ENCODE data around the gene SLC22A31. TPM values are rescaled to one million over a fixed set of nuclear protein-coding genes. Genes with fewer than 3 reads are reported as not detected.
"Not testable (repeated sequence)": the region's sequence is repeated elsewhere in the genome, so short reads cannot be mapped to it uniquely, and the experiment has no call there.

Gene SLC22A31
- total RNA-seq (2021) (0.47 and 1.0 TPM in 2 replicates), Bru-seq, nascent RNA (not detected), BruChase-seq, experiment 1, labeled RNA remaining after a 2-hour chase (percentile 16 among the genes with signal in this experiment), BruChase-seq, experiment 2, labeled RNA remaining after a 6-hour chase (percentile 10 among the genes with signal in this experiment)
- long read RNA-seq, partial matches to known transcripts, result 0 of 3 reads
- long read RNA-seq, other reads (novel, unspliced or antisense), result 3 of 3 reads

DNA sequence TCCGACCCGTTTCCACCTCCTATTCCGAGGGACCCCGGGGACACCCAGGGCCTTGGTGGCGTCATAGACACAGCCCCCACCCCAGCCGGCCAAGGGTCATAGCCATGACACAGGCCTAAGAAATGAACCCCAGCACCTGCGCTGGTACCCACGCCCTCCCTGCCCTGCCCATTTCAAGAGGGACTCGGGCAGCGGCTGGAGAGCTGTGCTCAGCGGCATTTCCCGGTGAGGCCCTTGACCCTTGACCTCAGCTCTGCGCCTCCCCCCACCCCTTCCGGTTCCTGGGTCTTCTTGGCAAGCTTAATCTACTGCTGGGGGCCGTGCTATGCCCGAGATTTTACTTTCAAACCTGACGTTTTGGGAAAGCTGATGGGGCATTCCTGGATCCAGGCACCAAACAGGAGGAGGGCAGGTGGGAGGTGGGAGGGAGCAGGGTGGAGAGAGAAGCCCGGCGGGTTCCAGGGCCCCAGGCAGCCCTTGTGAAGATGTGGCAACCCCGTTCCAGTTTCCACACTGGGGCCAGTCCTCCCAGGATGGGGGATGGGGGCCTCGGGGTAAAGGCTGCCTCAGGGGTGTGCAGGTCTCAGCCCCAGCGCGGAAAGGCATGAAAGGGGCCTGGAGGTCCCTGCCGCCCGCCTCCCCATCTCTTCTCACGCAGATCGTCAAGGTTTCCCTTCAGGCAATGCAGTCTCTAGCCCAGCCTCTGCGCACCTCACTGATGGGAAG, at the start of gene SLC22A31:
TSS of gene SLC22A31 (minus strand) at position 414 of the 726 bp plus-strand sequence. CDS start at position 378, 36 bp downstream.
- no peak for TF ChIP-seq EZH2 (IDR thresholded peaks at IDR 0.05; ENCODE audit: borderline replicate concordance, low read depth, low read length, poor library complexity, severe bottlenecking)
- TF ChIP-seq, protein P1, sequence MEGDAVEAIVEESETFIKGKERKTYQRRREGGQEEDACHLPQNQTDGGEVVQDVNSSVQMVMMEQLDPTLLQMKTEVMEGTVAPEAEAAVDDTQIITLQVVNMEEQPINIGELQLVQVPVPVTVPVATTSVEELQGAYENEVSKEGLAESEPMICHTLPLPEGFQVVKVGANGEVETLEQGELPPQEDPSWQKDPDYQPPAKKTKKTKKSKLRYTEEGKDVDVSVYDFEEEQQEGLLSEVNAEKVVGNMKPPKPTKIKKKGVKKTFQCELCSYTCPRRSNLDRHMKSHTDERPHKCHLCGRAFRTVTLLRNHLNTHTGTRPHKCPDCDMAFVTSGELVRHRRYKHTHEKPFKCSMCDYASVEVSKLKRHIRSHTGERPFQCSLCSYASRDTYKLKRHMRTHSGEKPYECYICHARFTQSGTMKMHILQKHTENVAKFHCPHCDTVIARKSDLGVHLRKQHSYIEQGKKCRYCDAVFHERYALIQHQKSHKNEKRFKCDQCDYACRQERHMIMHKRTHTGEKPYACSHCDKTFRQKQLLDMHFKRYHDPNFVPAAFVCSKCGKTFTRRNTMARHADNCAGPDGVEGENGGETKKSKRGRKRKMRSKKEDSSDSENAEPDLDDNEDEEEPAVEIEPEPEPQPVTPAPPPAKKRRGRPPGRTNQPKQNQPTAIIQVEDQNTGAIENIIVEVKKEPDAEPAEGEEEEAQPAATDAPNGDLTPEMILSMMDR (conservative IDR thresholded peaks at IDR 0.05; ENCODE audit: low read depth, low read length), result no peak
- H3K4me3 ChIP-seq (ENCODE audit: low read depth, low read length, poor library complexity, severe bottlenecking), result peak within 1 kb of the TSS; percentile 38
- no peaks in the 10 kb centered on the region for H3K9me3 ChIP-seq (ENCODE audit: low read depth, low read length, poor library complexity, severe bottlenecking)
- intact Hi-C loops (cut with micrococcal nuclease; ENCODE audit: unreplicated experiment), result no loop called here
- no peak for DNase-seq (ENCODE audit: low spot score)
- peaks cover 30% of the 10 kb centered on the region for H3K27me3 ChIP-seq (replicated peaks; ENCODE audit: insufficient read depth, low read depth, low read length, poor library complexity)
- H3K27ac ChIP-seq (ENCODE audit: low read depth, low read length, poor library complexity, severe bottlenecking), result no peak within 1 kb of the TSS
- no TSS peak for BruUV-seq (replicated peaks)
- H3K4me1 ChIP-seq (ENCODE audit: insufficient read depth, low read length, poor library complexity, severe bottlenecking), result peaks cover 7% of the 10 kb centered on the region
- ChIA-PET CTCF (no interaction called here), POLR2A (ENCODE audit: low non-redundant PET) (no interaction called here)
- no peaks in the 10 kb centered on the region for H3K36me3 ChIP-seq (ENCODE audit: insufficient read depth, low read length, poor library complexity, severe bottlenecking)

DNA sequence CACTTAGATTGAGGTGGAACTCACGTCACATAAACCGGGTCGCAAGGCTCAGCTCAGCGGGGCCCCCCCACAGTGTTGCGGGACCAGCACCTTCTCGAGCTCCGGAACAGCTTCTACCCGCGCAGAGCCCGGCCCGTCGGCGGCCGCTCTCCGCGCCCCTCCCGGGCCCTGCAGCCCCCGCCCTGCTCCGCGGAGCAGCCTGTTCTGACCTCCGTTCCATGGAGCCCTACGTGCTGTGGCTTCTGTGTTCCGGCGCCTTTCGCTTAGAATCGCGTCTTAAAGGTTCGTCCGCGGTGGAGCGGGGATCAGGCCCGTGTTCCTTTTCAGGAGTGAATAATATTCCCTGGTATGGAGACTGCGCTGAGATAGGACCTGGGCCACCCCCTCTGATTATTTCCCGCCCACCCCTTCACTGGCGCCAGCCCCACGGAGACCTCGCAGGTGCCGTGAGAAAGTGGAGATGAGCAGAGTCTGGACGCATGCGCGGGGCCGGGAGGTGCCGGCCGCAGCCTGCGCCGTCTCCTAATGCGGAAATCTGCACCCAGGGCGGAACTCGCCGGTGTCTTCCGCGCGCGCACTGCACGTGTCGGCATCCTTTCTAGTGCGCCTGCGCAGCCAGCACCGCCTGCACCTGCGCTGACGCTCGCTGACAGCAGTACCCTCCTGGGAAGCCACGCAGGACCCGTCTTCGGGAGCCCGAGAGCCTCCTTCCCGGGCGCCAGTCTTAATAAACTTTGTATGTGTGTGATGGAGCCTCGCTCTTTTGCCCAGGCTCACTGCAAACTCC, 48.1 kb upstream of the SLC22A31 start:
- H3K36me3 ChIP-seq (ENCODE audit: insufficient read depth, low read length, poor library complexity, severe bottlenecking), result no peaks in the 10 kb centered on the region
- no peak for DNase-seq (ENCODE audit: low spot score)
- no peaks in the 10 kb centered on the region for H3K27me3 ChIP-seq (replicated peaks; ENCODE audit: insufficient read depth, low read depth, low read length, poor library complexity)
- no TSS peak for BruUV-seq (replicated peaks)
- intact Hi-C loops (cut with micrococcal nuclease; ENCODE audit: unreplicated experiment), result loop anchor here (10.0 kb wide), 1 partner anchor 256 kb away; the partner anchor contains the start of gene SPG7
- H3K4me3 ChIP-seq (ENCODE audit: low read depth, low read length, poor library complexity, severe bottlenecking), result peak overlapping the region; percentile 55
- ChIA-PET POLR2A (ENCODE audit: low non-redundant PET) (no interaction called here), CTCF (no interaction called here)
- no peaks in the 10 kb centered on the region for H3K9me3 ChIP-seq (ENCODE audit: low read depth, low read length, poor library complexity, severe bottlenecking)
- H3K4me1 ChIP-seq (ENCODE audit: insufficient read depth, low read length, poor library complexity, severe bottlenecking), result peaks cover 8% of the 10 kb centered on the region
- TF ChIP-seq, protein P1 (conservative IDR thresholded peaks at IDR 0.05; ENCODE audit: low read depth, low read length), result no peak
- TF ChIP-seq EZH2 (IDR thresholded peaks at IDR 0.05; ENCODE audit: borderline replicate concordance, low read depth, low read length, poor library complexity, severe bottlenecking), result no peak
- no peak overlapping the region for H3K27ac ChIP-seq (ENCODE audit: low read depth, low read length, poor library complexity, severe bottlenecking)

DNA sequence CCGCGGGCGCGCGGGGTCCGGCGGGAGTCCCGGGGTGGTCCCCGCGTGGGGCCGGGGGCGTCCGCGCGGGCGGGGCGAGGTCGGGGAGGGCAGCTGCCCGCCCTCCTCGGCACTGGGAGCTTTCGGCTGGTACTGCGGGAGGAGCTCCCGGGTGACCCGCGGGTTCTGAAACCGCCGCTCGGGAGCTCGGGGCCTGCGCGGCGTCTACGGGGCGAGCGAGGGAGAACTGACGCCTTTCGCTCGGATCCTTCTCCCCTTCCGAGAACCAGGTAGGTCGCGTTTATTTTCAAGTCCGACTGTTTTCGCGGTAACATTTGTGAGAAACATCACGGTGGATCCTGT, 47.4 kb upstream of the SLC22A31 start:
- BruUV-seq (replicated peaks); H3K27me3 ChIP-seq (replicated peaks; ENCODE audit: insufficient read depth, low read depth, low read length, poor library complexity); CTCF ChIA-PET; H3K36me3 ChIP-seq (ENCODE audit: insufficient read depth, low read length, poor library complexity, severe bottlenecking); POLR2A ChIA-PET (ENCODE audit: low non-redundant PET); H3K9me3 ChIP-seq (ENCODE audit: low read depth, low read length, poor library complexity, severe bottlenecking); H3K4me1 ChIP-seq (ENCODE audit: insufficient read depth, low read length, poor library complexity, severe bottlenecking); H3K27ac ChIP-seq (ENCODE audit: low read depth, low read length, poor library complexity, severe bottlenecking); DNase-seq (ENCODE audit: low spot score): not testable (repeated sequence)
- peak overlapping the region; percentile 55 for H3K4me3 ChIP-seq (ENCODE audit: low read depth, low read length, poor library complexity, severe bottlenecking)
- intact Hi-C loops (cut with micrococcal nuclease; ENCODE audit: unreplicated experiment), result loop anchor here (10.0 kb wide), 1 partner anchor 257 kb away; the partner anchor contains the start of gene SPG7

Measured in A673 (cell line).